H9 (cell line): ENCODE data around the gene LARGE1. TPM values are rescaled to one million over a fixed set of nuclear protein-coding genes. Genes with fewer than 3 reads are reported as not detected.

Experiments
- DNase-seq: peaks from one replicate; pipeline ENCODE4 v3.0.0-alpha.2; 2017
- H2AFZ ChIP-seq: one replicate; pipeline ENCODE4 v1.6.1; 2013; ENCODE audit warnings: mild to moderate bottlenecking, low read length, control low read depth, moderate library complexity
- H2AK5ac ChIP-seq: 2 replicates; pipeline ENCODE4 v1.6.1; 2013; ENCODE audit warnings: low read length, control low read depth, mixed read lengths; ENCODE audit not compliant: insufficient read length
- H2BK120ac ChIP-seq: one replicate; pipeline ENCODE4 v1.6.1; 2013; ENCODE audit warnings: low read depth, mild to moderate bottlenecking, low read length, control low read depth, inconsistent platforms; ENCODE audit not compliant: poor library complexity, severe bottlenecking
- H2BK12ac ChIP-seq: 2 replicates; pipeline ENCODE4 v1.6.1; 2013; ENCODE audit warnings: low read length, control low read depth, mixed read lengths, low read depth; ENCODE audit not compliant: insufficient read length
- H2BK15ac ChIP-seq: 2 replicates; pipeline ENCODE4 v1.6.1; 2013; ENCODE audit warnings: low read depth, low read length, control low read depth
- H2BK20ac ChIP-seq: one replicate; pipeline ENCODE4 v1.6.1; 2013; ENCODE audit warnings: low read depth, mild to moderate bottlenecking, low read length, control low read depth, inconsistent platforms; ENCODE audit not compliant: poor library complexity, severe bottlenecking
- H2BK5ac ChIP-seq: 2 replicates; pipeline ENCODE4 v1.6.1; 2013; ENCODE audit warnings: low read length, control low read depth, mixed read lengths; ENCODE audit not compliant: insufficient read length
- H3K14ac ChIP-seq: 2 replicates; pipeline ENCODE4 v1.6.1; 2013; ENCODE audit warnings: low read length, control low read depth; ENCODE audit not compliant: insufficient read depth
- H3K18ac ChIP-seq: 2 replicates; pipeline ENCODE4 v1.6.1; 2013; ENCODE audit warnings: low read depth, mild to moderate bottlenecking, mixed read lengths, low read length, control low read depth; ENCODE audit not compliant: insufficient read length
- H3K23ac ChIP-seq: 2 replicates; pipeline ENCODE4 v1.6.1; 2013; ENCODE audit warnings: low read length, control low read depth, mixed read lengths, low read depth; ENCODE audit not compliant: insufficient read length
- H3K23me2 ChIP-seq: 2 replicates; pipeline ENCODE4 v1.6.1; 2013; ENCODE audit warnings: low read depth, mild to moderate bottlenecking, mixed read lengths, low read length, control low read depth; ENCODE audit not compliant: insufficient read length, poor library complexity, severe bottlenecking
- H3K27ac ChIP-seq: 2 replicates; pipeline ENCODE4 v1.5.1; 2013; ENCODE audit warnings: low read length, control low read depth, mixed read lengths, low read depth; ENCODE audit not compliant: insufficient read length
- H3K27me3 ChIP-seq: 2 replicates; pipeline ENCODE4 v1.6.1; 2013; ENCODE audit warnings: low read length, control low read depth, inconsistent platforms; ENCODE audit not compliant: insufficient read depth
- H3K4ac ChIP-seq: 2 replicates; pipeline ENCODE4 v1.6.1; 2013; ENCODE audit warnings: low read depth, mild to moderate bottlenecking, control low read depth, inconsistent platforms, low read length, moderate library complexity
- H3K4me1 ChIP-seq: 2 replicates; pipeline ENCODE4 v1.6.1; 2013; ENCODE audit warnings: low read length, control low read depth, inconsistent platforms; ENCODE audit not compliant: insufficient read depth
- H3K4me2 ChIP-seq: 2 replicates; pipeline ENCODE4 v1.6.1; 2013; ENCODE audit warnings: low read length, control low read depth, mixed read lengths; ENCODE audit not compliant: insufficient read length, insufficient read depth
- H3K56ac ChIP-seq: 2 replicates; pipeline ENCODE4 v1.6.1; 2013; ENCODE audit warnings: low read depth, mild to moderate bottlenecking, mixed read lengths, low read length, control low read depth; ENCODE audit not compliant: insufficient read length
- H3K79me1 ChIP-seq: 2 replicates; pipeline ENCODE4 v1.6.1; 2013; ENCODE audit warnings: low read depth, mild to moderate bottlenecking, moderate library complexity, low read length, control low read depth, inconsistent platforms; ENCODE audit not compliant: insufficient read depth, poor library complexity, severe bottlenecking
- H3K79me2 ChIP-seq: 2 replicates; pipeline ENCODE4 v1.6.1; 2013; ENCODE audit warnings: low read length, control low read depth, inconsistent platforms; ENCODE audit not compliant: insufficient read depth
- H3K9ac ChIP-seq: 2 replicates; pipeline ENCODE4 v1.6.1; 2013; ENCODE audit warnings: low read length, control low read depth, mixed read lengths; ENCODE audit not compliant: insufficient read length; ENCODE audit errors: extremely low read depth
- H3K9me3 ChIP-seq: one replicate; pipeline ENCODE4 v1.6.1; 2013; ENCODE audit warnings: low read depth, low read length, inconsistent platforms; ENCODE audit not compliant: control insufficient read depth
- H3T11ph ChIP-seq: one replicate; pipeline ENCODE4 v1.6.1; 2013; ENCODE audit warnings: mild to moderate bottlenecking, low read length, control low read depth, inconsistent platforms
- H4K20me1 ChIP-seq: one replicate; pipeline ENCODE4 v1.6.1; 2013; ENCODE audit not compliant: control insufficient read depth, insufficient read length, insufficient read depth
- H4K5ac ChIP-seq: 2 replicates; pipeline ENCODE4 v1.6.1; 2013; ENCODE audit warnings: low read depth, mild to moderate bottlenecking, mixed read lengths, low read length, control low read depth; ENCODE audit not compliant: insufficient read length
- H4K8ac ChIP-seq: replicated peaks from 2 replicates; pipeline ENCODE4 v1.6.1; 2013; ENCODE audit warnings: low read length, control low read depth, mixed read lengths, low read depth; ENCODE audit not compliant: insufficient read length
- H4K91ac ChIP-seq: 2 replicates; pipeline ENCODE4 v1.6.1; 2013; ENCODE audit warnings: low read depth, mild to moderate bottlenecking, moderate library complexity, mixed read lengths, low read length, control low read depth; ENCODE audit not compliant: insufficient read length
- H3K27ac Mint-ChIP-seq, 3 experiments: 2 replicates in 2 of 3; 3 replicates in 1 of 3; pipeline ENCODE4 v1.8.0; 2020 to 2021; ENCODE audit warnings: mixed read lengths in 3 of 3, mild to moderate bottlenecking in 1 of 3, moderate library complexity in 1 of 3
- H3K27me3 Mint-ChIP-seq: 2 replicates; pipeline ENCODE4 v1.8.0; 2021; ENCODE audit warnings: low read depth, mild to moderate bottlenecking, moderate library complexity, mixed read lengths
- H3K36me3 Mint-ChIP-seq, 3 experiments: 2 replicates in 2 of 3; 3 replicates in 1 of 3; pipeline ENCODE4 v1.8.0; 2020 to 2021; ENCODE audit warnings: low read depth in 3 of 3, mixed read lengths in 3 of 3; ENCODE audit not compliant: insufficient read depth in 1 of 3
- H3K4me1 Mint-ChIP-seq, 2 experiments: 2 replicates each; pipeline ENCODE4 v1.8.0; 2020; ENCODE audit warnings: mixed read lengths in 2 of 2
- H3K4me3 Mint-ChIP-seq, 2 experiments: 2 replicates in 1 of 2; 3 replicates in 1 of 2; pipeline ENCODE4 v1.8.0; 2020 to 2021; ENCODE audit warnings: mild to moderate bottlenecking in 2 of 2, mixed read lengths in 2 of 2, moderate library complexity in 1 of 2
- H3K9me3 Mint-ChIP-seq, 2 experiments: 2 replicates in 1 of 2; 3 replicates in 1 of 2; pipeline ENCODE4 v1.8.0; 2020; ENCODE audit warnings: mild to moderate bottlenecking in 2 of 2, mixed read lengths in 2 of 2, moderate library complexity in 1 of 2
- WGBS: extraction: QIAGEN DNeasy Blood & Tissue Kit; methylation state at CpG from one replicate; pipeline ENCODE4 v1.1.7; 2013; ENCODE audit warnings: missing lambda C conversion rate, low lambda C conversion rate, mixed read lengths; ENCODE audit not compliant: insufficient read length; ENCODE audit errors: extremely low coverage; 5-methylcytosine and 5-hydroxymethylcytosine counted together
- total RNA-seq: library from RNA; stranded (reverse); gene quantifications from 2 replicates; pipeline ENCODE4 v1.2.1, GENCODE V29; 2021
- TF ChIP-seq, protein P1 (sequence below): fragments of 200-600 bp; sonication (generic); conservative IDR thresholded peaks from 3 replicates; pipeline ENCODE4 v1.8.0; 2021; ENCODE audit warnings: antibody characterized with exemption, mild to moderate bottlenecking

LARGE1 gene
- total RNA-seq, 1 experiment from 2014 or later: 43.5 TPM

GRCh38 chr22:33510429-33510904, 409.8 kb downstream of the LARGE1 start:
- H3K23ac ChIP-seq: no peak overlapping the region
- peaks cover 4 to 21% of the 10 kb centered on the region in 2 experiments for H3K4me1 Mint-ChIP-seq

More at GRCh38 chr22:33510429-33510904, 409.8 kb downstream of the LARGE1 start:
- Histone ChIP-seq H3K9me3 (no peaks in the 10 kb centered on the region), H3T11ph (no peak overlapping the region), H4K8ac (no peak overlapping the region), H3K27ac (no peak overlapping the region), H3K79me2 (no peaks in the 10 kb centered on the region), H3K4me1 (no peaks in the 10 kb centered on the region), H2BK12ac (no peak overlapping the region), H3K23me2 (no peaks in the 10 kb centered on the region), H2BK120ac (no peak overlapping the region), H3K4ac (no peak overlapping the region), H3K9ac (no peak overlapping the region), H4K5ac (no peak overlapping the region), H3K27me3 (no peaks in the 10 kb centered on the region), H3K14ac (no peak overlapping the region), H3K79me1 (no peaks in the 10 kb centered on the region), H3K4me2 (no peak overlapping the region), H2BK5ac (no peak overlapping the region), H2BK20ac (no peak overlapping the region), H4K91ac (no peak overlapping the region), H2AFZ (no peak overlapping the region), H2AK5ac (no peak overlapping the region), H3K18ac (no peak overlapping the region), H4K20me1 (no peaks in the 10 kb centered on the region), H3K56ac (no peak overlapping the region), H2BK15ac (no peak overlapping the region)
- Mint-ChIP-seq H3K36me3 (no peaks in the 10 kb centered on the region; a peak in 1 of 7 replicates), H3K27ac (no peak overlapping the region), H3K4me3 (no peak overlapping the region), H3K9me3 (no peaks in the 10 kb centered on the region), H3K27me3 (no peaks in the 10 kb centered on the region)
- TF ChIP-seq, protein P1, sequence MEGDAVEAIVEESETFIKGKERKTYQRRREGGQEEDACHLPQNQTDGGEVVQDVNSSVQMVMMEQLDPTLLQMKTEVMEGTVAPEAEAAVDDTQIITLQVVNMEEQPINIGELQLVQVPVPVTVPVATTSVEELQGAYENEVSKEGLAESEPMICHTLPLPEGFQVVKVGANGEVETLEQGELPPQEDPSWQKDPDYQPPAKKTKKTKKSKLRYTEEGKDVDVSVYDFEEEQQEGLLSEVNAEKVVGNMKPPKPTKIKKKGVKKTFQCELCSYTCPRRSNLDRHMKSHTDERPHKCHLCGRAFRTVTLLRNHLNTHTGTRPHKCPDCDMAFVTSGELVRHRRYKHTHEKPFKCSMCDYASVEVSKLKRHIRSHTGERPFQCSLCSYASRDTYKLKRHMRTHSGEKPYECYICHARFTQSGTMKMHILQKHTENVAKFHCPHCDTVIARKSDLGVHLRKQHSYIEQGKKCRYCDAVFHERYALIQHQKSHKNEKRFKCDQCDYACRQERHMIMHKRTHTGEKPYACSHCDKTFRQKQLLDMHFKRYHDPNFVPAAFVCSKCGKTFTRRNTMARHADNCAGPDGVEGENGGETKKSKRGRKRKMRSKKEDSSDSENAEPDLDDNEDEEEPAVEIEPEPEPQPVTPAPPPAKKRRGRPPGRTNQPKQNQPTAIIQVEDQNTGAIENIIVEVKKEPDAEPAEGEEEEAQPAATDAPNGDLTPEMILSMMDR: no peak
- WGBS: no CpG with 5 or more reads among the region's 6 CpGs
- no peak for DNase-seq
